ENCODE data around the gene BPIFA1.

The BPIFA1 gene

GRCh38 chr20:33242319-33243100, 6.7 kb downstream of the BPIFA1 start:
- no peak for DNase-seq (ENCODE audit: low read depth, low spot score)
- no peak for TF ChIP-seq CTCF (IDR thresholded peaks at IDR 0.05; ENCODE audit: insufficient read depth, low read length, missing control alignments)
- no peak overlapping the region for H3K4me3 ChIP-seq (ENCODE audit: low read depth, low read length)
- ChIA-PET POLR2A (no interaction called here), CTCF (no interaction called here)

- no peak overlapping the region for H3K4me3 ChIP-seq (ENCODE audit: low read depth, low read length)
- ChIA-PET CTCF (interaction anchor here (1.2 kb wide), 1 partner anchor 53 kb away, joined by 3 read pairs; no protein-coding TSS in a partner anchor), POLR2A (no interaction called here)
- TF ChIP-seq CTCF (IDR thresholded peaks at IDR 0.05; ENCODE audit: insufficient read depth, low read length, missing control alignments): no peak
- no peak for DNase-seq (ENCODE audit: low read depth, low spot score)
Measured at GRCh38 chr20:33246077-33246476, 10.3 kb downstream of the BPIFA1 start.

GRCh38 chr20:33249456-33249855, 13.7 kb downstream of the BPIFA1 start:
- no peak for TF ChIP-seq CTCF (IDR thresholded peaks at IDR 0.05; ENCODE audit: insufficient read depth, low read length, missing control alignments)
- POLR2A ChIA-PET: no interaction called here
- DNase-seq (ENCODE audit: low read depth, low spot score): no peak
- CTCF ChIA-PET: no interaction called here
- H3K4me3 ChIP-seq (ENCODE audit: low read depth, low read length): no peak overlapping the region

DNA sequence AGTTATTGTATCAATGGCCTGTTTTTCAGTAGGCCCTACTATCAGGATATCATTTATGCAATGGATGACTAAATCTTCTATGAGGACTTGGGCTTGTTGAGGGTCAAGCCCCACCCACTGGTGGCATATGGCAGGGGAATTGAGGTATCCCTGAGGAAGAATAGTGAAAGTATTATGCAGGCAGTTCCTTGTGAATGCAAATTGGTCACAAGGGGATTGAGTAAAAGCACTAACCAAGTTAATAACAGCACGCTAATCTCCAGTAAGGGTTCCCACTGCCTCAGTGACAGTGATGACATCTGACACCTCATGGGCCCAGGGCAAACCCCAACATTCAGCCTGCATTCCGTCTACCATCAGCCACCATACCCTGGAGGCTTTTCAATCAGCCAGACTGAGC, 14.9 kb downstream of the BPIFA1 start:
- CTCF ChIA-PET: no interaction called here
- POLR2A ChIA-PET: no interaction called here
- DNase-seq (ENCODE audit: low read depth, low spot score): no peak
- no peak overlapping the region for H3K4me3 ChIP-seq (ENCODE audit: low read depth, low read length)
- TF ChIP-seq CTCF (IDR thresholded peaks at IDR 0.05; ENCODE audit: insufficient read depth, low read length, missing control alignments): no peak

DNA sequence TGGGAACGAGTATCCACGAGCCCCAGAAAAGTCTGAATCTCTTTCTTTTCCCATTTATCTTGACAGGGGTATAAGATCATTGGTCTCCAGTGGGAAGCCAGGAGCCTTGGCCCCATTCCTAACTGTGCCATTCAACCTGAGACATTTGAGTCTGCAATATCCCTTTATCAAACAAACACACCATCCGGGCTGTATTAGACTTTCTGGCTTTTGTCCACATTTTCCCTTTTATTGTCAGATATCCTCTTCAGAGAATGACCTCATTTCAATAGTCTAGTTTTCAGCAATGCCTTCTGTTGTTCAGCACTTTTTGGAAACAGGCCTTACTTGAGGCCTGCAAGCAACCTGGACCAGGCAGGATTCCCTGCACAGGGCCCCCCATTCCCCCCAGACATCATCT, 15.7 kb downstream of the BPIFA1 start:
- ChIA-PET POLR2A (no interaction called here), CTCF (no interaction called here)
- no peak for DNase-seq (ENCODE audit: low read depth, low spot score)
- TF ChIP-seq CTCF (IDR thresholded peaks at IDR 0.05; ENCODE audit: insufficient read depth, low read length, missing control alignments): no peak
- no peak overlapping the region for H3K4me3 ChIP-seq (ENCODE audit: low read depth, low read length)

DNA sequence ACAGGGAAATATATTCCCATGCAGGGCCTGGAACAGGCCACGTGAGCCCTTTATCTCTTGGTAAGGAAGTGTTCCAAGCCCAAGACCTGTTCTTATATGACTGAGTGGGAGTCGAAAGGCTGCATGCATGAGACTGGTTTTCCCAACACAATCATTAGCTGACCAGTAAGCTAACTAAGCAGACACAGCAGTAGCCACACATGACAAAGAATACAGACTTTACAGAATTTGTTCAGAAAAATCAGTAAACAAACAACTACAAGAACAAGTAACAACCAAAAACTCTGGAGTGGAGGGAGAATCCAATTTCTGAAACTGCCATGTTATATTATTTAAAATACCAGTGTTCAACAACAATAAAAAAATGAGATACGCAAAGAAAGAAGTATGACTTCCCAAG, 16.7 kb downstream of the BPIFA1 start:
- ChIA-PET POLR2A (no interaction called here), CTCF (no interaction called here)
- H3K4me3 ChIP-seq (ENCODE audit: low read depth, low read length): no peak overlapping the region
- DNase-seq (ENCODE audit: low read depth, low spot score): no peak
- TF ChIP-seq CTCF (IDR thresholded peaks at IDR 0.05; ENCODE audit: insufficient read depth, low read length, missing control alignments): no peak

Measured in AG04449 (cell line).